ENCODE measurements around the gene TTBK1. TPM values are rescaled to one million over a fixed set of nuclear protein-coding genes. Genes with fewer than 3 reads are reported as not detected.
A peak's percentile ranks its signal among the peaks of the same experiment; 100 is the strongest.

The TTBK1 gene
- polyA plus RNA-seq, 3 donors from 2014 or later, result not detected

DNA sequence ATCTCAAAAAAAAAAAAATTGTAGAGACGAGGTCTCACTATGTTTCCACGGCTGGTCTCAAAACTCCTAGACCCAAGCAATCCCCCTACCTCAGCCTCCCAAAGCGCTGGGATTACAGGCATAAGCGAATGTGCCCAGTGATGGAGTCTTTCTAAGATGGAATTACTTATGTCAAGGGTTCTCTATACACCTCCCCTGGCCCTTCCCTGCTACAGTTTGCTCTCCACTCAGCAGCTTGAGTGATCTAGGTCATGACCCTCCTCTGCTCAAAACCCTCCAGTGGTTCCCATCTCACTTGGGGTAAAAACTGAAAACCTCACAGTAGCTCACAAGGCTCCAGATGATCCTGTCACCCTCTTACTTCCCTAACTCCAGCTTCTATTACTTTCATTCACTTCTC is 12.2 kb upstream of the TTBK1 start:
- Mint-ChIP-seq H3K4me1 (peaks cover 6 to 11% of the 10 kb centered on the region in 2 donors), H3K36me3 (no peaks in the 10 kb centered on the region), H3K4me3 (peak overlapping the region in 2 of 5 donors; percentile 21 to 26), H3K27ac (no peak overlapping the region), H3K27me3 (ENCODE audit: low read depth in 3 of 3) (peaks cover 4 to 13% (median 8%) of the 10 kb centered on the region in 3 donors), H3K9me3 (no peaks in the 10 kb centered on the region)
- no peak for DNase-seq

DNA sequence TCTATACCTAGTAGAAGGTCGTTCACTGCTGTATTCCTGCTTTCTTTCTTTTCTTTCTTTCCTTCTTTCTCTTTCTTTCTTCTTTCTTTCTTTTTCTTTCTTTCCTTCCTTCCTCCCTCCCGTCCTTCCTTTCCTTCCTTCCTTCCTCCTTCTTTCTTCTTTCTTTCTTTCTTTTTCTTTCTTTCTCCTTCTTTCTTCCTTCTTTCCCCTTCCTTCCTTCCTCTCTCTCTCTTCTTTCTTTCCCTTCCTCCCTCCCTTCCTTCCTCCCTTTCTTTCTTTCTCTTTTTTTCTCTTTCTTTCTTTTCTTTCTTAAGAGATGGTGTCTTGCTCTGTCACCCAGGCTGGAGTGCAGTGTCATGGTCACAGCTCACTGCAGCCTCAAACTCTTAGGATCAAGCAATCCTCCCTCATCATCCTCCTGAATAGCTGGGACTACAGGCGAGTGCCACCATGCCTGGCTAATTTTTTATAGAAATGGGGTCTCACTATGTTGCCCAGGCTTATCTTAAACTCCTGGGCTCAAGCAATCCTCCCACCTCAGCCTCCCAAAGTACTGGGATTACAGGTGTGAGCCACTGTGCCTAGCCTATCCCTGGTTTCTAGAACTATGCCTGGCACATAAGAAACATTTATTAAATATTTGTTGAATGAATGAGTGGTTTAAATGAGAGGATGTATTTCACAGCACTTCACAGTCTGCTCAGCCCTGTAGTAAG is 11.4 kb upstream of the TTBK1 start:
- Mint-ChIP-seq H3K4me1 (peaks cover 6 to 11% of the 10 kb centered on the region in 2 donors), H3K9me3 (no peaks in the 10 kb centered on the region), H3K4me3 (peak overlapping the region in 2 of 5 donors; percentile 21 to 26), H3K27ac (peak overlapping the region in 1 of 6 donors; percentile 2), H3K27me3 (ENCODE audit: low read depth in 3 of 3) (peaks cover 4 to 11% (median 8%) of the 10 kb centered on the region in 3 donors), H3K36me3 (no peaks in the 10 kb centered on the region)
- no peak for DNase-seq

DNA sequence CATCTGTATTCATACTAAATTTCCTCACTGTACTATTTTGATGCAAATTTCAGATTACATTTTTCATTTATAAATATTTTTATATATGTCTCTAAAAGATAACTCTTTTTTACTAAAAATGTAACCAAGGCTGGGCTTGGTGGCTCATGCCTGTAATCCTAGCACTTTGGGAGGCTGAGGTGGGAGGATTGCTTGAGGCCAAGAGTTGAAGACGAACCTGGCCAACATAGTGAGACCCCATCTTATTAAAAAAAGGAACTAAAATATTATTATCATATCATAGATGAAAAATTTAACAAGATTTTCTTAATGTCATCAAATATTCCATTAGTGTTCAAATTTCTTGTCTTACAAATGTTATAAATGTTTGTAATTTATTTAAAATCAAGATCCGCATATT is 7.4 kb upstream of the TTBK1 start:
- peaks cover 0 to 4% (median 3%) of the 10 kb centered on the region in 3 donors for H3K36me3 Mint-ChIP-seq
- H3K4me1 Mint-ChIP-seq, result no peaks in the 10 kb centered on the region
- no peak overlapping the region for H3K4me3 Mint-ChIP-seq
- H3K27ac Mint-ChIP-seq, result no peak overlapping the region
- peaks cover 0 to 6% (median 5%) of the 10 kb centered on the region in 6 donors for H3K9me3 Mint-ChIP-seq
- no peak for DNase-seq
- peaks cover 10 to 21% (median 10%) of the 10 kb centered on the region in 3 donors for H3K27me3 Mint-ChIP-seq (ENCODE audit: low read depth in 3 of 3)

DNA sequence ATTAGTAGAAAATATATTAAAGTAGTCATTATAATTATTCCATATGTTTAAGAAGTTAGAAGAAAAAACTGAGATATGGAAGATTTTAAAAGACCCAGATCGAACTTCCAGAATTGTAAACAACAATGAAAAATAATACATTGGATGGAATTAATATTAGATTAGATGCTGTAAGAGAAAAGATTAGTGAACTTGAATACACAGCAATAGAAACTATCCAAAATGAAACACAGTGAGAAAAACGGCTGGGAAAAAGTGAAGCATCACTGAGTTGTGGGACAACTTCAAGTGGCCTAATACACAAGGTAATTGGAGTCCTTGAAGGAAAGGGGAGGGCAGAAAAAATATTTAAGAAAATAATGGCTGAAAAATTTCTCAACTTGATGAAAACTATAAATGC is 4.2 kb upstream of the TTBK1 start:
- Mint-ChIP-seq H3K9me3 (peaks cover 0 to 6% (median 5%) of the 10 kb centered on the region in 6 donors), H3K4me3 (no peak overlapping the region)

DNA sequence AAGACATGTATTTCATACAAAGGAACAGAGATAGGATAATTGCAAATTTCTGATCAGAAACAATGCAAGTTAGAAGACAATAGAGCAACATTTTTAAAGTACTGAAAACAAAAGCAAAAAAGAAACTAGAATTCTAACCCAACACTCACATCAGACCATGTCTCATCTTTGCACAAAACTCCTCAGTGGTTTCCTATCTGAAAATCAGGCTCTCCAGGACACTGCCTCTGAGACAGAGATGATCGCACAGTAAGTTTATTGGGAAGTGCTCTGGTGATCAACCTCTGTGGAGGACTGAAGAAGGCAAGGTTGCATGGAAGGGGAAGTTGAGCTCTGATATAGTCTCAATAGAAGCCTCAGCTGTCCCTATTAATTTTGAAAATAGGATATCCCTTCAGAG is 2.3 kb upstream of the TTBK1 start:
- Mint-ChIP-seq H3K9me3 (peaks cover 0 to 6% (median 5%) of the 10 kb centered on the region in 6 donors), H3K4me3 (peak overlapping the region in 1 of 5 donors; percentile 11), H3K4me1 (no peaks in the 10 kb centered on the region), H3K27ac (no peak overlapping the region), H3K36me3 (peaks cover 0 to 4% (median 3%) of the 10 kb centered on the region in 3 donors), H3K27me3 (ENCODE audit: low read depth in 3 of 3) (peaks cover 8 to 11% (median 11%) of the 10 kb centered on the region in 3 donors)
- no peak for DNase-seq

More for the DNA sequence above, 4.2 kb upstream of the TTBK1 start:
- H3K4me1 Mint-ChIP-seq, result no peaks in the 10 kb centered on the region
- DNase-seq, result no peak
- H3K27ac Mint-ChIP-seq, result no peak overlapping the region
- peaks cover 0 to 4% (median 3%) of the 10 kb centered on the region in 3 donors for H3K36me3 Mint-ChIP-seq
- peaks cover 8 to 16% (median 11%) of the 10 kb centered on the region in 3 donors for H3K27me3 Mint-ChIP-seq (ENCODE audit: low read depth in 3 of 3)

DNA sequence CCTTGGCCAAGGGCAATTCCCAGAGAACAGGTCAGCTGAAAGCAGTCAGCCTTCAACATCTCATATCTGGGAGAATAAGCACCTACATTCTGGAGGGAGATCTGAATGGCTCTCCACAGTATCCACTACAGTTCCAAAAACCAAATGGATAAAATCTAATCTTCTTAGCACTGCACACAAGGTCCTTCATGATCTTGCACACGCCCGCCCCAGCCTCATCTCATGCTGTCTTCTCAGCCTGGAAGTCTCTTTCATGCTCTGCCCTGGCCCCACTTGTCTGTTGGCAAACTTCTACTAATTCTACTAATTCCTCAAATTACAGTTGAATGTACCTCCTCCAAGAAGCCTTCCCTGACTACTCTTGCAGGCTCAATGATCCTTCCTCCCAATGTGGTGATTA is 1.8 kb upstream of the TTBK1 start:
- DNase-seq, result no peak
- no peak overlapping the region for H3K27ac Mint-ChIP-seq
- no peaks in the 10 kb centered on the region for H3K4me1 Mint-ChIP-seq
- H3K27me3 Mint-ChIP-seq (ENCODE audit: low read depth in 3 of 3), result peaks cover 11 to 14% (median 12%) of the 10 kb centered on the region in 3 donors
- peaks cover 0 to 4% (median 3%) of the 10 kb centered on the region in 3 donors for H3K36me3 Mint-ChIP-seq
- H3K9me3 Mint-ChIP-seq, result peaks cover 0 to 6% (median 5%) of the 10 kb centered on the region in 6 donors
- no peak overlapping the region for H3K4me3 Mint-ChIP-seq

DNA sequence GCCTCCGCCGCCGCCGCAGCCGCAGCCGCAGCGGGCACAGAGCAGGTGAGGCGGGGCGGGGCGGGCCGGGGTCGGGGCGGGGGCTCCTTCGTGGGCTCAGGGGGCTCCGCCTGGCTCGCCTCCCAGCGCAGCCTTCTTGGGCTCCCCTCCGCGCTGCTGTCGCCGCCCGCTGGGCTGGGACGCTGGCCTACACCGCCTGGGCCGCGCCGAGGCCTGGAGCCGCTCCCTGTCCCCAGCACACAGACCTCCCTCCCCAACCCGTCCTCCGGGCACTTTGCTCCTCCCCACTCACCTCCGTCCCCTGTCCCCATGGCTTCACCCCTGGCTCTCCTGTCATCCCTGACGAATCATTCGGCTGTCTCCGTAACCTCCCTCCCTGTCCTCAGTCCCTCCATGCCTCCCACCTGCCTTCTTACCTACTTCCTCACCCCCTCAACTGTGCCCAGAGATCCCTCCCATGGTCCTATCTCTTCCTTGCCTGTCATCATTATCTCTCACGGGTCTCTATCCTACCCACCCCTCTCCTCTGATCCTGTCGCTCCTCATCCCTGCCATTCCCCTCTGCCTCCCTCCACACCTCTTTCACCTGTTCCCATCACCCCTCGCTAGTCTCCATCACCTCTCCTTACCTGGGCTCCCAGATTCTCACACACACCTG is 512 bp downstream of the TTBK1 start:
- no peak for DNase-seq
- H3K36me3 Mint-ChIP-seq, result peaks cover 0 to 4% (median 3%) of the 10 kb centered on the region in 3 donors
- H3K4me1 Mint-ChIP-seq, result peaks cover 9 to 12% of the 10 kb centered on the region in 2 donors

DNA sequence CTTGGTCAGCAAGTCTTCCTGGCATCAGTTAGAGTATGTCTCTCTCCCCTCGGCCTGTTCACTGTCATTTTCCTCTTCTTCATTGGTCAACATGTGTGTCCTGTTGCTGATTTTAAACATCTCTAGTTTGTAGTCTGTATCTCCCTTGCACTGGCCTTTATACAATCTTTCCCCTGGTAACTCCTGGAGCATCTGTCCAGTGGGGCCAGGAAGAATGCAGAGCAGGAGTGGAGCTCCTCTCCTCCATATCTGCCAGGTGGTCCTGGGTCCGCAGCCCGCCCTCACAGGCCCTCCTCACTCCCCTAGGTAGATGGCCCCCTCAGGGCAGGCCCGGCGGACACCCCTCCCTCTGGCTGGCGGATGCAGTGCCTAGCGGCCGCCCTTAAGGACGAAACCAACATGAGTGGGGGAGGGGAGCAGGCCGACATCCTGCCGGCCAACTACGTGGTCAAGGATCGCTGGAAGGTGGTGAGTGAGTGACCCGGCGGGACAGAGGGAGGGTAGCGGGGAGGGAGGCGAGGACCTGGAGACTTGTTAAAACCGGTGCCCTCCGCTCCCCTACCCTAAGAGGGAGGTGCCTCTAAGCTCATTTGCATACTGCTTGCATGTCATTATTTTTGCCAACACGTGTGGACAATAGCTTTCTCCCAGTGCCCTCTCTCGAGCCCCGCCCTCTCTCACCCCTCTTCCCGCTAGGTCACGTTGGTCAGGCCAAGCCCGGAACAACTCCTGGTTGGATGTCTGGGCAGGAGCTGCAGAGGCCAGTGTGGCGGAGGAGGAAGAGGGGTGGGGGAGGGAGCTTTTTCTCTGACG is 3.2 kb downstream of the TTBK1 start:
- Mint-ChIP-seq H3K36me3 (no peaks in the 10 kb centered on the region), H3K4me1 (peaks cover 9 to 12% of the 10 kb centered on the region in 2 donors), H3K27ac (peak overlapping the region in 1 of 6 donors; percentile 8), H3K9me3 (no peaks in the 10 kb centered on the region), H3K4me3 (peak overlapping the region in 4 of 5 donors; percentile 85 to 92 (median 87)), H3K27me3 (ENCODE audit: low read depth in 3 of 3) (peaks cover 6 to 11% (median 11%) of the 10 kb centered on the region in 3 donors)
- peak in 1 of 3 donors; percentile 11 for DNase-seq

More for the DNA sequence above, 512 bp downstream of the TTBK1 start:
- Mint-ChIP-seq H3K9me3 (peaks cover 0 to 6% (median 3%) of the 10 kb centered on the region in 6 donors), H3K4me3 (no peak overlapping the region), H3K27me3 (ENCODE audit: low read depth in 3 of 3) (peaks cover 10 to 18% (median 12%) of the 10 kb centered on the region in 3 donors), H3K27ac (no peak overlapping the region)

DNA sequence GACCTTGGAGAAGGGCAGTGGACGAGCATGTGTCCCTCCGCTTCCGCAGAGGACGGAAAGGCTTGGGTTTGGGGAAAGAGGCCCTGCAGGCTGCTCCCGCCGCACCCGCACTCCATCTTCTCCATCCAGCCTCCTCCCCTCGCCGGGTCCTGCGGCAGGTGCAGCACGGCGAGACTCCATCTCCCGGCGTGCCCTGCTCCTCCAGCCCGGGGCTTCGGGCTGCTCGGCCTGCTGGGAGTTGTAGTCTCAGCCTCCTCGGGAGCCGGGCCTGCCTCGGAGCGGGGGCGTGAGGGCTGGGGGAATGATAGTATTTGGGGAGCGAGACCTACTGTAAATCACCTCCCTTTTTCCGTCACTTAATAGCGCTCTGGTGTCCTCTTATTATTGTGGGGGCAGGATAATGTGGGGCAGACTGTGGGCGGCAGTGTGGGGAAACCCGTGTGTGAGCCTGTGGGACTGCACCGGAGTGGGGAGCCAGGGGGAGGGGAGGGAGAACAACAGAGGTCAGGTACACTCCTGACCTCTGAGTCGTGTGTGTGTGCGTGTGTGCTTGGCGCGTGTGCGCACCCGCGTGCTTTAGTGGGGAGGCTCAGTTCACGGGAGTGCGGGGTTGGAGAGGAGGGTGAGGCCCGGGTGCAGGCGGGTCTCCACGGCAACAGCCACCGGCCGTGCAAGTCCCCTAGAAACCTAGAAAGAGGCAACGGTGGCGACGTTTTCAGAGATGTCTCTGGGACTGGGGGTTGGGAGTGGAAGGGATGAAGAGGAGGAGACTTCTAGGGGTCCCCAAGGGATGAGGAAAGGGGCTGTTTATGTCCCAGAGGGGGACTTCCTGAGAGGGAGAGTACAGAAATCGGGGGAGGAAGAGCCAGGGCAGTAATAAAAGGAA is 4.1 kb downstream of the TTBK1 start:
- peak; percentile 59 to 66 (median 61) for DNase-seq
- Mint-ChIP-seq H3K36me3 (no peaks in the 10 kb centered on the region), H3K27ac (peak overlapping the region; percentile 6 to 89 (median 64)), H3K9me3 (no peaks in the 10 kb centered on the region), H3K27me3 (ENCODE audit: low read depth in 3 of 3) (peaks cover 6 to 15% (median 11%) of the 10 kb centered on the region in 3 donors), H3K4me3 (peak overlapping the region in 4 of 5 donors; percentile 85 to 92 (median 87)), H3K4me1 (peaks cover 9 to 12% of the 10 kb centered on the region in 2 donors)

DNA sequence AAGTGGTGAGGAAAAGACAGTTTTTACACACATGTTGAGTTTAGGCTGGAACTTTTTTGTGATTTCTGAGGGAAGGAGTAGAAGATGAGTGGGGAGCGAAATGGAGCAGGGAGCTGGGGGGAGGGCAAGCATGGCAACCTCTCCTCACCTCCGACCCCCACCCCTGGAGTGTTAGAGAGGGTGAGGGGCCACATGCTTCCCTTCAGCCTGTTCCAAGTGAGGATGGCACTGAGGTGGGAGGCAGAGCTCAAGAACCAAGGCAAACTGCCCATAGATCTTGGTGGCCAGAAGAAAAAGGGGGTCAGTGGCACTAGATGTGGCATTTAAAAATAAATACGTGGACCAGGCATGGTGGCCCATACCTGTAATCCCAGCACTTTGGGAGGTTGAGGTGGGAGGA is 4.8 kb downstream of the TTBK1 start:
- Mint-ChIP-seq H3K4me1 (peaks cover 9 to 12% of the 10 kb centered on the region in 2 donors), H3K36me3 (no peaks in the 10 kb centered on the region), H3K27ac (peak overlapping the region in 1 of 6 donors; percentile 85), H3K27me3 (ENCODE audit: low read depth in 3 of 3) (peaks cover 9 to 17% (median 11%) of the 10 kb centered on the region in 3 donors), H3K4me3 (peak overlapping the region in 4 of 5 donors; percentile 85 to 92 (median 87)), H3K9me3 (no peaks in the 10 kb centered on the region)
- no peak for DNase-seq

DNA sequence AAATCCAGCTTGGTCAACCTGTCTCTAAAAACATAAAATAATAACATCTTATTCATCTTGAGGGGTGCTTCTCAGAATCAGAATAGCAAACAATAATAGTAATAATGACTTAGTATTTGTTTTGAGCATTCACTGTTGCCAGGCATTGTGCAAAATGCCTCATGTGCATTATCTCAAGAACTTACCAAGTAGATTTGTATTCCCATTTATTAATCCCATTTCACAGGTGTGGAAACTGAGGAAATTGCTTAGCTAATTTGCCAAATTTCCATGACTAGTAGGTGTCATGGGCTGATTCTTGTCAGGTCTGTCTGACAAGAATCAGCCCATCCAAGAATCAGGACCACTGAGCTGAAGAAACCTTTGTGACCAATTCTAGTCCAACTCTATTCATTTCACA is 5.5 kb downstream of the TTBK1 start:
- H3K27me3 Mint-ChIP-seq (ENCODE audit: low read depth in 3 of 3), result peaks cover 9 to 17% (median 11%) of the 10 kb centered on the region in 3 donors
- H3K4me3 Mint-ChIP-seq, result peak overlapping the region in 1 of 5 donors; percentile 85
- no peaks in the 10 kb centered on the region for H3K36me3 Mint-ChIP-seq
- peaks cover 9 to 12% of the 10 kb centered on the region in 2 donors for H3K4me1 Mint-ChIP-seq
- DNase-seq, result no peak
- H3K27ac Mint-ChIP-seq, result no peak overlapping the region
- no peaks in the 10 kb centered on the region for H3K9me3 Mint-ChIP-seq

DNA sequence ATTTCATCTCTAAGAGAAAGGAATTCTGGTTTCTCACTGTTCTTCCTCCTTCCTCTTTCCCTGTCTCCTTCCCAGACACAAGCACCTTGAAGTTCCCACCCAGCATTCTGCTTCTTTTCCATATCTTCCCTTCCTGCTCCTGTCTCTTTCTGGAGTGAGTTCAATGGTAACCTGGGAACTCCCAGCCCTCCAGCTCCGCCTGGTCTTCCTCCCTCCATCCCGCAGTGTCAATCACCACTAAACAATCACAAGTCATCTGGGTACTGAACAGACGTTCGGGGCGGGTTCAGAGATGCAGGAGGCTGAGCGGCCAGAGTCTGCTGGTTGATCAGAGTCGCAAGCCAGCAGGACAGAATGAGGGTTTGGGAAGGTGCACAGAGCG is 7.7 kb downstream of the TTBK1 start:
- Mint-ChIP-seq H3K9me3 (no peaks in the 10 kb centered on the region), H3K4me1 (peaks cover 9 to 12% of the 10 kb centered on the region in 2 donors), H3K4me3 (no peak overlapping the region), H3K36me3 (peaks cover 0 to 3% (median 0%) of the 10 kb centered on the region in 3 donors), H3K27ac (no peak overlapping the region), H3K27me3 (ENCODE audit: low read depth in 3 of 3) (peaks cover 13 to 21% (median 14%) of the 10 kb centered on the region in 3 donors)
- no peak for DNase-seq

Measured in immature natural killer cell (primary cell).